ENCODE results near the gene OLFML2B.

The OLFML2B gene

GRCh38 chr1:162022626-162023025 is 1.0 kb downstream of the OLFML2B start:
- Histone ChIP-seq H3K9me3 (ENCODE audit: control insufficient read depth, insufficient read depth, low read depth, low read length) (no peaks in the 10 kb centered on the region), H3K4me3 (ENCODE audit: low read depth, low read length) (no peak overlapping the region), H3K36me3 (ENCODE audit: control insufficient read depth in 2 of 2, insufficient read depth in 1 of 2, low read length in 2 of 2) (no peaks in the 10 kb centered on the region), H3K4me1 (ENCODE audit: control insufficient read depth, insufficient read depth, low read length) (peaks cover 12% of the 10 kb centered on the region), H3K27ac (ENCODE audit: extremely low read depth, low read depth, low read length) (no peak overlapping the region)
- no peak for TF ChIP-seq ZNF221 (tag by site-specific recombination; IDR thresholded peaks at IDR 0.05; ENCODE audit: borderline replicate concordance)
- TF ChIP-seq ZNF791 (tag by site-specific recombination; IDR thresholded peaks at IDR 0.05): no peak
- no peak for TF ChIP-seq MEIS1 (CRISPR knock-in tag; IDR thresholded peaks at IDR 0.05; ENCODE audit: borderline replicate concordance)
- TF ChIP-seq ZNF704 (tag by site-specific recombination; IDR thresholded peaks at IDR 0.05): no peak
- no peak for TF ChIP-seq HIC1 (tag by site-specific recombination; IDR thresholded peaks at IDR 0.05)
- TF ChIP-seq SCRT2 (tag by site-specific recombination; IDR thresholded peaks at IDR 0.05): no peak
- no peak for TF ChIP-seq PRDM10 (tag by site-specific recombination; IDR thresholded peaks at IDR 0.05)
- no peak for TF ChIP-seq ZBTB1 (tag by site-specific recombination; IDR thresholded peaks at IDR 0.05)
- TF ChIP-seq ZNF623 (tag by site-specific recombination; IDR thresholded peaks at IDR 0.05): no peak
- TF ChIP-seq ZNF311 (tag by site-specific recombination; IDR thresholded peaks at IDR 0.05; ENCODE audit: borderline replicate concordance): no peak
- TF ChIP-seq KLF7 (tag by site-specific recombination; IDR thresholded peaks at IDR 0.05; ENCODE audit: borderline replicate concordance): no peak
- no peak for TF ChIP-seq PRDM6 (tag by site-specific recombination; IDR thresholded peaks at IDR 0.05)
- TF ChIP-seq KLF1 (tag by site-specific recombination; IDR thresholded peaks at IDR 0.05): no peak
- no peak for TF ChIP-seq ZFP69B (tag by site-specific recombination; IDR thresholded peaks at IDR 0.05)
- no peak for TF ChIP-seq ZNF645 (tag by site-specific recombination; IDR thresholded peaks at IDR 0.05)
- no peak for TF ChIP-seq ZNF391 (tag by site-specific recombination; IDR thresholded peaks at IDR 0.05; ENCODE audit: borderline replicate concordance, low read depth)
- TF ChIP-seq ZNF510 (tag by site-specific recombination; IDR thresholded peaks at IDR 0.05; ENCODE audit: insufficient replicate concordance): no peak
- POLR2A ChIA-PET: no interaction called here
- CTCF ChIA-PET: interaction anchor here (4.2 kb wide), 1 partner anchor 230 kb away, joined by 24 read pairs; no protein-coding TSS in a partner anchor

Data from HEK293 (cell line).